GM10266 (cell line): ENCODE measurements around the gene MEGF11.

Experiments used
- DNase-seq: peaks from one replicate; pipeline ENCODE4 v3.0.0; 2012; ENCODE audit errors: extremely low spot score
- TF ChIP-seq, protein P1 (sequence below): IDR thresholded peaks from 2 replicates; pipeline ENCODE4 v1.5.1; 2012; ENCODE audit warnings: mild to moderate bottlenecking, low read depth; ENCODE audit not compliant: control insufficient read depth, insufficient read depth; ENCODE audit errors: missing control alignments

Gene MEGF11

DNA sequence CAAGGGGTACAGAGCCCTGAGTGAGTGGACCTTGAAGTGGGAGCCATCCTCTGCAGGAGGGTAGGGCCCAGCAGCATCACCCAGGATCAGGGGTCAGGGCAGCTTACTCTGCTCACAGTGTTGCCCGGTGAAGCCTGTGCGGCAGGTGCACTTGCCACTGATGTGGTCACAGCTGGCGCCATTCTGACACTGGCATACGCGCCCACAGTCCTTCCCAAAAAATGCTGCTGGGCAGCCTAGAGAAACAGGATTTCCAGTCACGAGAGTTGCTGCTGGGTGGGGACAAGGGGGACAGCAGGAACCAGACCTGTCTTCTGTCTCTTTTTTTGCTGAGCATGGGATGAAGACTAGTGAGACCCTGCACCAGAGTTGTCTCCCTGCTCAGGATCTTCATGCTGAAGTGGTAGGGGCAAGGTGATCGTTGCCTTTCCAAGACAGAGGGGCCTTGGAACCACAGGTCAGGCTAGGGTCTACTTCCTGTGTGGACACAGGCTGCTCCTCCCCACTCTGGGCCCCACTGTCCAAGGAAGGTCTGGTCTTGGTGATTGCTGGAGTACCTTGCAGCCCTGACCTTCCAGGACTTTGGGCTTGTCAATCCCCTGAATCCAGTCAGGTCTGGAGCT is 337.4 kb downstream of the MEGF11 start:
- DNase-seq: no peak
- TF ChIP-seq, protein P1, sequence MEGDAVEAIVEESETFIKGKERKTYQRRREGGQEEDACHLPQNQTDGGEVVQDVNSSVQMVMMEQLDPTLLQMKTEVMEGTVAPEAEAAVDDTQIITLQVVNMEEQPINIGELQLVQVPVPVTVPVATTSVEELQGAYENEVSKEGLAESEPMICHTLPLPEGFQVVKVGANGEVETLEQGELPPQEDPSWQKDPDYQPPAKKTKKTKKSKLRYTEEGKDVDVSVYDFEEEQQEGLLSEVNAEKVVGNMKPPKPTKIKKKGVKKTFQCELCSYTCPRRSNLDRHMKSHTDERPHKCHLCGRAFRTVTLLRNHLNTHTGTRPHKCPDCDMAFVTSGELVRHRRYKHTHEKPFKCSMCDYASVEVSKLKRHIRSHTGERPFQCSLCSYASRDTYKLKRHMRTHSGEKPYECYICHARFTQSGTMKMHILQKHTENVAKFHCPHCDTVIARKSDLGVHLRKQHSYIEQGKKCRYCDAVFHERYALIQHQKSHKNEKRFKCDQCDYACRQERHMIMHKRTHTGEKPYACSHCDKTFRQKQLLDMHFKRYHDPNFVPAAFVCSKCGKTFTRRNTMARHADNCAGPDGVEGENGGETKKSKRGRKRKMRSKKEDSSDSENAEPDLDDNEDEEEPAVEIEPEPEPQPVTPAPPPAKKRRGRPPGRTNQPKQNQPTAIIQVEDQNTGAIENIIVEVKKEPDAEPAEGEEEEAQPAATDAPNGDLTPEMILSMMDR: no peak

DNA sequence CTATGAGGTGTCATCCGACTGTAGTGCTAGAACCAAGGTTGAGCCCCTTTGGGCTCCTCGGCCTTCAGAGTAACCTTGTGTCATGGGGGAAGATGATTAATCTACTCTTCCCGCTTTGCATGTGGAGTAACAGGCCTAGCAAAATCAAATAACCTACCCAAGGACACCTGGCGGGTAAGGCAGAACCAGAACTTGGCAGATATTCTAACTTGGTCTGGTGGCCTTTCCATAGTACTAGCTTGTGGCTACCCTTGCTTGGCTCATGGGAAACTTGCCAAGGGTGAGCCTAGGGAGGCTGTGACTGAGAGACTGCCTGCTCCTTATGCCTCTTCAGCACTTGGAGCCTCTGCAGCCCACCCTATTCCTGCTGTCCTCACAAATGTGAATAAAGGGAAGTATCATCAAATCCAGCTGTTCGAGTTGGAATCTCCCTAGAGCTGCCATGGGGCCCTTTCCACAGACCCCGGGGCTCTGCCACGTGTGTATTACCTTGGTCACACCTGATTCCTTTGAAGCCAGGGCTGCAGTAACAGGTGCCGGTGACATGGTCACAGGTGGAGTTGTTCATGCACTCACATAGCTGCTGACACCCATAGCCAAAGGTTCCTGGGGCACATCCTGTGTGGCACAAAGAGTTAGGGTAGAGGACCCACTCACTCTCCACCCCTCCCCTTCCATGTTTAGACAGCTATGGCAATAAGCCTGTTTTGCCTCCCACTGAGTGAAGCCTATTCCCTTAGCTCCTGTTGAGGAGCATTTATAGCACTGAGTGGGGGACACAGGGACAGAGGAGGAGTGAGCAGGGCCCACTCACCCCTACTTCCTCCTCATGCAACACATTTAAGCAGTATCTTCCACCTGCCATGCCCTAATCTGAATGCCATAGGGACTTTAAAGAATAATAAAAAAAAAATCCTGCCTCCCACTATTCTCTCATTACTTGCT is 338.3 kb downstream of the MEGF11 start:
- TF ChIP-seq, protein P1: no peak
- no peak for DNase-seq

DNA sequence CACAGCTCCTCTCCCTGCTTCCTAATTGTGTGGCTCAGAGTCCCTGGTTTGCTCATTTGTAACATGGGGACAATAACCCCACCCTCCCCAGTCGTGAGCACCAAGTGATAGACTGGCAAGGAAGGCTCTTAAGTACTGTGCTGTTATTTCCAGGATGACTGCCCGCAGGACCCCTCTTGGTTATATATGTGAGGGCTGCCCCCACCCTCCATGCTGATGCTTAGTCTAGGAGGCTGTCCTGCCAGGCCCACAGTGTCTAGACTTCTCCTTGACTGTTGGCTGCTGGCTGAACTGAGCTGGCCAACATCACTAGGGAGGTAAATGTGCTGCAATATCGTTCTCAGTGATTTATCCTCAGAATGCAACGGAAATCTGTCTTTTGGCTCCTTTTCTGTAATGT is 339.2 kb downstream of the MEGF11 start:
- DNase-seq: no peak
- TF ChIP-seq, protein P1: no peak

DNA sequence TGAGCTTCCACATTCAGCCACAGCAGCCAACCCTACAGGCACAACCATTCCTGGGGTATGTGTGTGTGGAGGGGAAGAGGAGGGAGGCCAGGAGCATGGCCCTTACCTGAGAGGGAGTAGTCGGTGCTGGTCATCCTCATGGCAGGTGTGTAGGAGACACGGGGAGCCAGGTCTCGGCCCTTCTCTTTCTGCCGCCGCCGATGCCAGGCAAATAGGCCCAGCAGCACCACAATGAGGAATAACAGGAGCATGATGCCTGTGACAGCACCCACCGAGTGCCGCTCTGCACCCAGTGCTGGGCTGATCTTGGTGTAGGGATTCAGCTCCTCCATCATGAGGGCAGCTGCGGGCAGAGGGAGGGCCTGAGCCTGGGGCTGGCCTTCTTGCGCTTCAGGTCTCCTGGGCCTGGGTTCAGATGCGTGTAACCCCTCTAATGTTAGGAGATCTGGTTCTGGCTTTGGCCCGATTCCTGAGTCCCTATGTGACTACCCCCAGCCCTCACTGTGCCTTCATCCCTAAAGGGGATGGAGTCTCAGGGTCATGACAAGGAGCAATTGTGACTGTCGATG is 339.8 kb downstream of the MEGF11 start:
- TF ChIP-seq, protein P1: no peak
- no peak for DNase-seq

DNA sequence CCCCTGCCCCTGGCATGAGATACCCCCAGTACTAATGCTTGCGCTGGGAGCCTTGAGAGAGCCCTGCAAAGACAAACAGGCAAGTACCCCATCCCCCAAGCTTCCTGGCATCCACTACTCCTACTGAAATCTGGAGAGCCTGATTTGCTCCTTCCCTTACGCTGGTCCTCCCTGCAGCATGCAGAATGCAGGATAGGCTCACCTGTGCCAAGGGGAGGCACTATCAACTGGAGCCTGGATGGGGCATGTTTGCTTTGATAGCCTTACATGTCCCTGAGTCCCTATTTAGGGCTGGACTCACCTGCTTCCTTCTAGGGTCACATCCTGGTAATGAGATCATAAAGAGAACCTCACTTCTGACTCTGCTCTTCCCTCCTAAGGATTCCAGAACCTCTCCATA is 341.3 kb downstream of the MEGF11 start:
- peak; percentile 2 for DNase-seq
- TF ChIP-seq, protein P1: no peak

DNA sequence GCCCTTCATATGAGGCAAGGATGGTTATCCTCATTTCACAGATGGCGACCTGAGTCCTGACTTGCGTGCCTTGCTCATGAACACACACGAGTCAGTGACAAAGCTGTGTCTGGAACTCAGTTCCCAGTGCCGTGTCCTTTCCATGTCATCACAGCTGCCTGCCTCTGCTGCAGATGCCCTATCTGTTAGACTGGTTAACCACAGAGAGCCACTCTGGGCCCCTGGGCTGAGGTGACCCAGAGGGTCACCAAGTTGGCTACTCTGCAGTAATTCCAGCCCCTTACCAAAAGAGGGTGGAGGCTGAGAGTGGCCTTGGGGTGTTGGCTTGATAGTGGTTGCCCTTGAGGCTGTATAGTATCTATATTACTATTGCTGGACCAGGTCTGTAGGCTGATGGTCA is 343.2 kb downstream of the MEGF11 start:
- TF ChIP-seq, protein P1: no peak
- DNase-seq: no peak
